AML-193 (cell line): Measurements from ENCODE around the gene LRRC49.
A peak's percentile ranks its signal among the peaks of the same experiment; 100 is the strongest.
"Not testable (repeated sequence)": the region's sequence is repeated elsewhere in the genome, so short reads cannot be mapped to it uniquely, and the experiment has no call there.

ENCODE experiments used
- DNase-seq, 2 experiments: peaks; one replicate each; lab custom pipeline; 2025; lab: John Stamatoyannopoulos, UW

The LRRC49 gene

GRCh38 chr15:70923311-70924080 lies 30.9 kb downstream of the LRRC49 start:
- no peak for DNase-seq

DNA sequence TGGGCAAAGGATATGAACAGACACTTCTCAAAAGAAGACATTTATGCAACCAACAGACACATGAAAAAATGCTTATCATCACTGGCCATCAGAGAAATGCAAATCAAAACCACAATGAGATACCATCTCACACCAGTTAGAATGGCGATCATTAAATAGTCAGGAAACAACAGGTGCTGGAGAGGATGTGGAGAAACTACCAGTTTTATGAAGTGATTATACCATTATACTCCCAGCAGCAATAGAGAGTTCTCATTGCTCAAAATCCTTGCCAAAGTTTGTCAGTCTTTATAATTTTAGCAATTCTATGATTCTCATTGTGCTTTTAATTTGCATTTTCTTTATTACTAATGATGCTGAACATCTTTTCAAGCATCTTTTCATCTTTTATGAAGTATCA lies 34.3 kb downstream of the LRRC49 start:
- DNase-seq: not testable (repeated sequence)

GRCh38 chr15:70931821-70932220 lies 39.2 kb downstream of the LRRC49 start:
- no peak for DNase-seq

DNA sequence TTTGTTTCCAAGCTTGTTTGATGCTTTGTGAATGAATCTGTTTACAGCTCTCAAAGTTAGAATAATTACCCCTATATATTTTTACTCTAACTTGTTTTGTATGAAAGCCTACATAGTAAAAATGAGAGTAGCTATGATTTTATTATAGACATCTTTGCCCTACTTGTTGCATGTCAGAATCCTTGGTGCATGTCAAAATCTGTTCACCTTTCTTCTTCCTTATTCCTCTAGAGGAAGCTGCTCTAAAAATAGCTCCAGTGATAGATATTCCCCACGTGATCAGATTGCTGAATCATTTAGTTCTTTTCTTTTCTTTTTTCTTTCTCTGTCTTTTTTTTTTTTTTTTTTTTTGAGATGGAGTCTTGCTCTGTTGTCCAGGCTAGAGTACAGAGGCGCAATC lies 39.8 kb downstream of the LRRC49 start:
- no peak for DNase-seq

GRCh38 chr15:70933411-70933810 lies 40.8 kb downstream of the LRRC49 start:
- no peak for DNase-seq

GRCh38 chr15:70935631-70936030 lies 43.0 kb downstream of the LRRC49 start:
- no peak for DNase-seq

DNA sequence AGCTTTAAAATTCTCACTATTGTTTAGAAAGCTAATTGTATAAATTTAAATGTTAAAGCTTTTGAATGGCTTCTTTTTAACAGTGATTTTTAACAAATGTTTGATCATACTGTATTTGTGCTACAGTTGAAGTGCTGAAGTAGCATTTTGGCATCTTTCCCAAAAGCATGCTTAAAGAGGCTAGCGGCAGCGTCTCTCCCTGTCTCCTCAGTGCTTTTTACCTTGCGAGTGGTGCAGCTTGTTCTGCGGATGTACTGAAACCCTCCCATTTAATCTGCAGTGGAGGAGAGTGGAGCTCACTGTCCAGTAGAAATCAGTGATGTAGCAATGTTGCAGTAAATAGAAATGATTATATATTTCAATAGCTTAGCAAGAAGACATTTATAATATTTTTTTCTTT lies 43.7 kb downstream of the LRRC49 start:
- no peak for DNase-seq

DNA sequence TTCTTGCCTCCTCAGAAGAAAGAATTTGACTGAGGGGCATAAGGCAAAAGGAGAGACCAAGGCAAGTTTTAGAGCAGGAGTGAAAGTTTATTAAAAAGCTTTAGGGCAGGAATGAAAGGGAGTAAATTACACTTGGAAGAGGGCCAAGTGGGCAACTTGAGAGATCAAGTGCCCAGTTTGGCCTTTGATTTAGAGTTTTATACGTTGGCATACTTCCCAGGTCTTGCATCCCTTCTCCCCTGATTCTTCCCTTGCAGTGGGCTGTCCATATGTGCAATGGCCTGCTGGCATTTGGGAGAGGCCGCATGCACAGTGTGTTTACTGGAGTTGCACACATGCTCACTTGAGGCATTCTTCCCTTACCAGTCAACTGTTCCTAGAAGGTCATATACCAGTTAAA lies 50.7 kb downstream of the LRRC49 start:
- not testable (repeated sequence) for DNase-seq

GRCh38 chr15:70947351-70948335 lies 55.0 kb downstream of the LRRC49 start:
- DNase-seq: no peak

- no peak for DNase-seq
Measured at GRCh38 chr15:70950953-70951352, 58.3 kb downstream of the LRRC49 start.

DNA sequence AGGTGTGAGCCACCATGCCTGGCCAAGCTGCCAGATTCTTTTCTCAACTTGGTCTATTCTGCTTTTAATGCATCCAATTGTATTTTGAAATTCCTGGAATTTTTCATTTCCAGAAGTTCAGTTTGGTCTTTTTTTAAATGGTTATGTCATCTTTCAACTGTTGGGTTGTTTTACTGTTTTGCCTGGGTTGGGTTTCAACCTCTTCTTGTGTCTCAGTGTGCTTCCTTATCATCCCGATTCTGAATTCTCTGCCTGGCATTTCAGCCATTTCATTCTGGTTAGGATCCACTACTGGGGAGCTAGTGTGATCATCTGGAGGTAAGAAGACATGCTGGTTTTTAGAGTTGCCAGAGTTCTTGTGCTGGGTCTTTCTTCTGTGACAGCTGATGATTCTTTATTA lies 61.5 kb downstream of the LRRC49 start:
- DNase-seq: no peak

DNA sequence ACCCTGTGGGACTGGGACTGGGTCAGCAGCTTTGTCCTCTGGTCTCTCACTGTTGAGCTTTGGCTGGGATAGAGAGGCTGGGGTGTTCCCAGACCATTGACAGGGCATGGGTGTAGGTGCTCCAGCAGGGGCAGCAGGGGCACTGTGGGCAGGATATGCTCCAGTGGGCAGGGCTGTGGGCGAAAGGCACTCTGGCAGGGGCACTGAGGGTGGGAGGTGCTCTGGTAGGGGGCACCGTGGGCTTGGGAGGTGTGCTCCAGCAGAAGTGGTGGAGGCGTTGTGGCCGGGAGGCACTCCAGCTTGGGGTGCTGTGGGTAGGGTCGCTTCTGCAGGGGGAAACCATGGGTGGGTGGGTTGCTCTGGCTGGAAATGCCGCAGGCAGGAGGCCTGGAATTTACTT lies 62.1 kb downstream of the LRRC49 start:
- no peak for DNase-seq

DNA sequence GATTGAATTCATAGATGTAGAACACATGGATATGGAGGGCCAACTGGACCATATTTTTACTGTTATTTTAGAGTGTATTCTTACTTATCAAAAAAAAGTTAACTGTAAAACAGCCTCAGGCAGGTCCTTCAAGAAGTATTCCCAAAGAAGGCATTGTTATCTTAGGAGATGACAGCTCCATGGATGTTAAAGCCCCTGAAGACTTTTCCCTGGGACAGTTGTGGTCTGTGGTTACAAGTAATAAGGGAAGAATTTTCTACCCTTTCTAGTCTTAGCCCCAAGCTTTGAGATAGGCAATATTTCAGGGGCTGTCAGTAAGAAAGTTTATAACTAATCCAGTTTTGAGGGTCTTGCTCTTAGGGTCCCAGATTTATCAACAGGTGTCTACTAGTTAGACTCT lies 62.5 kb downstream of the LRRC49 start:
- DNase-seq: no peak

GRCh38 chr15:70956201-70956995 lies 63.8 kb downstream of the LRRC49 start:
- DNase-seq: no peak

GRCh38 chr15:70962084-70962483 lies 69.5 kb downstream of the LRRC49 start:
- DNase-seq: no peak

- DNase-seq: no peak
Measured at GRCh38 chr15:70963199-70963598, 70.6 kb downstream of the LRRC49 start.

GRCh38 chr15:70964058-70964457 lies 71.4 kb downstream of the LRRC49 start:
- no peak for DNase-seq

DNA sequence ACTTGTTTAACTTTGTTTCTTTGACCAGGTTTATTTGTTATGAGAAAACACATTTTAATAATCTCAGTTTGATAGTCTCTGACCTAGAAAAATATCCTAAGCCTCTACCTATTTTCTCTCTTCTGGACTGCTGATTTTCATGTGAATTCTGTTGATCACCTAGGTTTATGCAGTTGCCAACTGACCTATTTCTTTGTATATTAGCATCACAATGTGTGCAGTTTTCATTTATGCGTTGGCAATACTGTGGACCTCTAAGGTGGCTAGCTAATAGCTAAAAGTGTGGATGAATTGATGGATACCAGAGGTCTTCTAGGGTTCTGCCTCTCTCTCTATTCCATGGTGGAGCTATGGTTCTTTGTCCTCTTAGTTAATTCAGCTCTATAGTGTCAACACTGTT lies 72.1 kb downstream of the LRRC49 start:
- no peak for DNase-seq

- no peak for DNase-seq
Measured at GRCh38 chr15:70967646-70968045, 75.0 kb downstream of the LRRC49 start.

DNA sequence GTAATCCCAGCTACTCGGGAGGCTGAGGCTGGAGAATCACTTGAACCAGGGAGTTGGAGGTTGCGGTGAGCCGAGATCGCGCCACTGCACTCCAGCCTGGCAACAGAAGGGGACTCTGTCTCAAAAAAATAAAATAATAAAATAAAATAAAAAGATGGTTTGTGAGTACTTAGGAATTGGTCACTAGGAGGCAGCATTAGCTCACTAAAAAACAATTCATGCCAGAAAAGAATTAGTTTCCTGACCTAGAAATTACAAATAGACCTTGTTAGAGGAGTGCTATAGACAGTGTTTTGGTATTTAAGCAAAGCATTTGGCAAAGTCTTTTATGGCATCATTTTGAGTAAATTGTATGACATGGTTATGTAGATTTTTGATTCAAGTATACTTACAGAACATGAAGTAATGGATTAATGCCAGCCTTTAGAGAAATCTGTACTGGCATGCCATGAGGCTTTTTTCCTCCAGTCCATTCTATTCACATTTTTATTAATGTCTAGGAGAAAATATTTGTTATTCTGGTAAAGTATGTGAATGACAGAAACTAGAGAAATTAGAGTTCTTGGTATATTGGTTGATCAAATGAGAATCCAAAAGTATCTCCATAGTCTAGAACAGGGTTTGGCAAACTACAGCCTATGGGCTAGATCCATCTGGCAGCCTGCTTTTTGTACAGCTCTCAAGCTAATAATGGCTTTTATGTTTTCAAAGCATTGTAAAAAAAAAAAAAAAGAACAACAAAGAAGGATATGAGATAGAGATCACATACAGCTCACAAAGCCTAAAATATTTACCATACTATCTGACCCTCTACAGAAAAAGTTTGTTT lies 81.6 kb downstream of the LRRC49 start:
- DNase-seq: peak; percentile 6 to 18

DNA sequence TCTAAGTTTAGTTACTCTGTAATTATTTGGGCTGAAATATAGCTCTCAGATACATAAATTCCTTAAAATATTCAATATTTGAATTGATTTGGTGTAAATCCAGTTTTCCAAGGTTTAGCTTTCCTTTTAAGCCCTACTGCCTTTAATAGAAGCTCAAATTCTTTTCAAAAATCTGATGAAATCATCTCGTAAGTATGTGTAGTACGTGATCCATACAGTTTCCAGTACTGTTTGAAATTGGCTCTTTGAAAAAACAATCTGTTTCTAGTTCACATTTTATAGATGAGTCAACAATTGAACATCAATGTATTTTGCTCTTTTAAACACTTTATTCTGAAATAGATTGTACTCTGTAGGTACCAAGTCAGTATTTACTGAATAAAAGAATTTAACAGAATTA lies 84.2 kb downstream of the LRRC49 start:
- no peak for DNase-seq
